DMS79 (cell line): ENCODE measurements around the gene SNRPA.
"Not testable (repeated sequence)": the region's sequence is repeated elsewhere in the genome, so short reads cannot be mapped to it uniquely, and the experiment has no call there.

Experiments
- DNase-seq: peaks from one replicate; lab custom pipeline; 2025; lab: John Stamatoyannopoulos, UW

SNRPA gene

DNA sequence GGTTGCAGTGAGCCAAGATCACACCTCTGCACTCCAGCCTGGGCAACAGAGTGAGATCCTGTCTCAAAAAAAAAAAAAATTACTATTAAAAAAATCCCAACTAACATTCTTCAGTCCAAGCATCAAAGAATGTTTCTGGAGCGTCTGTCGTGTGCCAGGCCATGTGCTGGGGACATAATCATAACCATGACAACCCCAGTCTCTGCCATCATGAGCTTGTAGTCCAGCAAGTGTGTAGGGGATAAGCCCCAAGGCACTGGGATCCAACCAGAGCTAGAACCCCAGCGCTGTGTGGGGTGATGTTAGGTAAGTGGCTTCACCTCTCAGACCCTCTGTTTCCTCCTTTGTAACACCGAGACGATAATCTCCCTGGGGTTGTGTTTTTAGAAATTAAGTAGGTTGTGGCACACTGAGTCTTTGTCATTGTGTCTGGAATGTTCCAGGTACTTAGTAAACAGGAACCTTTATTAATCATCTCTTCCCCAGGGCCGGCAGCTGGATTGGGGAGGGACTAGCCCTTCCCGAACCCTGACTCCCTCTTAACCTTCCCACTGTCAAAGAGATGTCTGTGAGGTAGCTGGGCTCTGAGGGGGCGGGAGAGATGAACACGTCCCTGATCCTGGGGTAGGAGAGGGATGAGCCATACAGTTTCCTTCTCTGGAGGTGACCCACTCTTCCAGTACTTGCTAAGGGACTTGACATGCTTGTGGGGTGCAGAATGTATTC, 28.9 kb upstream of the SNRPA start:
- no peak for DNase-seq

GRCh38 chr19:40723661-40724254, 27.2 kb upstream of the SNRPA start:
- no peak for DNase-seq

GRCh38 chr19:40724315-40724714, 26.7 kb upstream of the SNRPA start:
- no peak for DNase-seq

DNA sequence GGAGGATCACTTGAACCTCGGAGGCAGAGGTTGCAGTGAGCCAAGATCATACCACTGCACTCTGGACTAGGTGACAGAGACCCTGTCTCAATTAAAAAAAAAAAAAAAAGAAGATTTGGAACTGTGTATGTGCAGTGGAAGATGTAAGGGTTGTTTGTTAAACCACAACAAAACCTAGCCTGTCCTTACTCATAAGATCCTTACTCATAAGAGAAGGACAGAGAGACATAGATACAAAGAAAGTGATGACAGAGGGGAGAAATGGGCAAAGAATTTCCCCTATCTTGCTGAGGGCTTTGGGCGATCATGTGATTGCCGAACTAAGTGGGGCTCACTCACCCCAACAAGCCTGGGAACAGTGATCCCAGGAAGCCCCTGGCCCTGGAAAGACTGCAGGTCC, 26.1 kb upstream of the SNRPA start:
- no peak for DNase-seq

DNA sequence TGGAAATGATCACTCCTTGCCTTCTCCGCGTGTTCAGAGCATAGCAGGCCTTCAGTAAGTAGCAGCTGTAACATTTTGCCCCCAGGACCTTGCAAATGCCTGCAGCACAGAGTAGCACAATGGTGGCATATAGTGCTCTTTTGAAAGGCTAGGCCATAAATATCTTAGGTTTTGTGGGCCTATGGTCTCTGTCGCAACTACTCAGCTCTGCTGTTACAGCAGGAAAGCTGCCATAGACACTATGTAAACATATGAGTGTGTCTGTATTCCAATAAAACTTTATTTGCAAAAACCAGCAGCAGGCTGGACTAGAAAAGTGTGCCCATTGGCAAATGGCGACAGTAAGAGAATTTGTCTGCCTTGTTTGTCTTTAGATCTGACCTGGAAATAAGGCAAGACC, 24.7 kb upstream of the SNRPA start:
- DNase-seq: no peak

- DNase-seq: not testable (repeated sequence)
Observed at GRCh38 chr19:40730065-40730464, 20.9 kb upstream of the SNRPA start.

DNA sequence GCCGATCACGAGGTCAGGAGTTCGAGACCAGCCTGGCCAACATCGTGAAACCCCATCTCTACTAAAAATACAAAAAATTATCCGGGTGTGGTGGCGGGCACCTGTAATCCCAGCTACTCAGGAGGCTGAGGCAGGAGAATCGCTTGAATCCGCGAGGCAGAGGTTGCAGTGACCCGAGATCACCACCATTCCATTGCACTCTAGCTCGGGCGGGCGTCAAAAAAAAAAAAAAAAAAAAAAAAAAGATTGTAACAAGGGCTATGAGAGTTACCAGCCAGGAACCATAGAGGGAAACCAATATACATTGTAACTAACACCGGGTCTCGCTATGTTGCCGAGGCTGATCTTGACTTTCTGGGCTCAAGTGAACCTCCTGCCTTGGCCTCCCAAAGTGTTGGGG, 18.7 kb upstream of the SNRPA start:
- DNase-seq: not testable (repeated sequence)

DNA sequence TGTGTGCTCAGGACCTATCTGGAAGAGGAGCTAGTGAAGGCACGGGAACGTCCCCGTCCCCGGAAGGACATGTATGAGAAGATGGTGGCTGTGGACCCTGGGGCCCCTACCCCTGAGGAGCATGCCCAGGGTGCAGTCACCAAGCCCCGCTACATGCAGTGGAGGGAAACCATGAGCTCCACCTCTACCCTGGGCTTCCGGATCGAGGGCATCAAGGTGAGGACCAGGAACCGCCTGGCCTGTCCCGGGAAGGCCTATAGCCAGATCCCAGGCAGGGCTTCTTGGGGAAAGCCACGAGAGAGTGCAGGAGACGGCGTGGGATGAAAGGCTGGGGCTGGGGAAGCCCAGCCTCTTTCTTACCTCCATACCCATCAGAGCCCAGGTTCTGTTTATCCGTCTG, 17.9 kb upstream of the SNRPA start:
- DNase-seq: no peak

- DNase-seq: no peak
Observed at GRCh38 chr19:40735013-40735771, 15.8 kb upstream of the SNRPA start.

- DNase-seq: no peak
Observed at GRCh38 chr19:40736661-40737060, 14.3 kb upstream of the SNRPA start.

DNA sequence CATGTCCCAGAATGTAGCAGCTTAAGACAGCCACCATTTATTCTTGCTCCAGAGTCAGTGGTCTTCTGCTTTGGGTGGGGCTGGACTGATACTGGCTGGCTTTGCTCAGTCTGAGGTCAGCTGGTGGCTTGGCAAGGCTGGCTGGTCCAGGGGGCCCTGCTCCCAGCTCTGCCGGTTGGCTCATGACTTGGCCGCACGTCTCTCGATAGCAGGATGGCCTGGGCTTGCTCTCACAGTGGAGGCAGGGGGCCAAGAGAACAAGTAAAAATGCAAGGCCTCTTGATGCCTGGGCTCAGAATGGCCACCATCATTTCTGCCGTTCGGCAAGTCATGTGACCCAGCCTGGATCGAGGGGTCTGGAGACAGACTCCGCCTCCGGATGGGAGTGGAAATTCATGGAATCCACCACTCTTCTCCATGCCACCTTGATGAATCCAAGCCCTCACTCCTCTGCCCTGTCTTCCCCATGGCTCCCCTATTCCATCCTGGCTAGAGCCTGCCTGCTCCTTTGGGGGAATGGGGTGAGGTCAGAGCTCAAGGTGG, 13.8 kb upstream of the SNRPA start:
- DNase-seq: no peak

DNA sequence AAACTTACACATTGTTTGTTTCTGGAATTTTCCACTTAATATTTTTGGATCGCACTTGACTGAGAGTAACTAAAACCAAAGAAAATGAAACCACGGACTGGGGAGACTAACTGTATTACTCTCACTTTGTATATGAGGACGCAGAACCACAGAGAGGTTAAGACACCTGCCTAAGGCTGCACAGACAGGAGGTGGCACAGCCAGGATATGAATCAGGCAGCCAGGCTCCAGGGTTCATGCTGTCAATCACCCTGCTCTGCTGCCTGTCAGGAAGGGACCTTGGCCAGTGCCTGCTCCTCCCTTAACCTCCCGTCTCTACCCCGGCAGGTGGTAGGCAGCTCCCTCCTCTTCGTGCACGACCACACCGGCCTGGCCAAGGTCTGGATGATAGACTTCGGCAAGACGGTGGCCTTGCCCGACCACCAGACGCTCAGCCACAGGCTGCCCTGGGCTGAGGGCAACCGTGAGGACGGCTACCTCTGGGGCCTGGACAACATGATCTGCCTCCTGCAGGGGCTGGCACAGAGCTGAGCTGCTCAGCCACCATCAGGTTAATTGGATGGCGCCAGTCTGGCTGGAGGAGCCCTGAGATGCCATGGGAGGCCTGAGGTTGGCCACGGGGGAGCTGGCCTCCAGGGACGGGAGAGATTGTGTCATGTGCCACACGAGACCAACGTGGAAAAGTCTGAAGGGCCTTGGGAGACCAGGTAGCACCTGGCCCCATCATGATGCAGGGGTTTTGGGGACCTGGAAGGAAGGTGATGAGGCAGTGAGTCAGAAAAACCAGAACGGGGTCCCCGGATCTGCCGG, 11.8 kb upstream of the SNRPA start:
- DNase-seq: no peak

DNA sequence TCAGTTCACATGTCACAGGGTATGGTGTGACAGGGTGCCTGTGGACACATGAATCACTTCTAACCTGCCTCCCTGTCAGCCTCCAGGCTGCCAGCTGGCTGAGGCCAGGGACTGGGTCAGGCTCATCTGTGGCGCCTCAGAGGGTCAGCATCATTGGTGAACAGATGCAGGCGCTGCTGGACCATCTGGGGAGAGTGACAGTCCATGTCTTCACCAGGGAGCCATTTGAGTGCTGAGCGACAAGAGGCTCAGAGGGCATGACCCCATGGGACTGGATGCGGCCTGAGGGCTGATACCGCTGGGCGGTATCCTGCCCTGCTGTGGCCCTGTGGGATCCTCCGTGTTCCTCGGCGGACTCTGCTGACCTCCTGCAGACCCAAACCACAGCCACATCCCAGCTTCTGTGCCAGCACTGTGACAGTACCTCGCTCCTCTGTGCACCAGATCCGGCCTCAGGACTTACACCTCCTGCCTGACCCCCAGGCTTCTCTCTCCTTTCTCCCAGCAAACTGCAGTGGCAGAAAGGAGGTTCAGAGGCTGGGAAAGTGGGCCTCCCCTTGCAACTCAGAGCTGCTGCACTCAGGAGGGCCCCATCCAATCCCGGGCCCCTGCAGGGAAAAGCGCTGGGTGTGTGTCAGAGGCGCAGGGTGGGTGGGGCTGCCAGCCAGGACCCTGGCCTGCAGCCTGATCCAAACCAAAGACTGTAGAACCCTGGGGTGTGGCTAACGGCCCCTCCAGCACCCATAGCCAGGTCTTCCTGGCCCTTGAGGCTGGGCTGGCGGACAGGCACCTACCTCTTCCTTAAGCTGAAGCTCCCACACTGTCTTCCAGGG, 10.9 kb upstream of the SNRPA start:
- no peak for DNase-seq

DNA sequence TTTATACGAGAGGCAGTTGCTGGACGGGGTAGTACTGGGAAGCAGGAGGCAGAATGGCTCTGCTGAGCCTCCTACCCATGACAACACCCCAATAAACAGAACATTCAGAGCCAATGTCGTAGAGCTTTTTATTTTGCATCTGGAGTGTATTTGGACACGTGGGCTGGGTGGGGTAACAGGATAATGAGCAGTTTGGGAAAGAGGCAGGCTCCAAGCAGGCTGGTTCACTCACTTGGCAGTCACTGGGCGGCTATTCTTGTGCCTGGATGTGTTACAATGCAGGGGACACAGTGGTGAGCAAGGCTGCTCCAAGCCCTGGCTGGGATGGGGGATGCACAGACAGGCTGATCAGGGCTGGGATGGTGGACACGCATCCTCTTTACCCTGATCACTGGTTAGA, 10.3 kb upstream of the SNRPA start:
- no peak for DNase-seq

- no peak for DNase-seq
Observed at GRCh38 chr19:40741527-40742390, 9.2 kb upstream of the SNRPA start.

DNA sequence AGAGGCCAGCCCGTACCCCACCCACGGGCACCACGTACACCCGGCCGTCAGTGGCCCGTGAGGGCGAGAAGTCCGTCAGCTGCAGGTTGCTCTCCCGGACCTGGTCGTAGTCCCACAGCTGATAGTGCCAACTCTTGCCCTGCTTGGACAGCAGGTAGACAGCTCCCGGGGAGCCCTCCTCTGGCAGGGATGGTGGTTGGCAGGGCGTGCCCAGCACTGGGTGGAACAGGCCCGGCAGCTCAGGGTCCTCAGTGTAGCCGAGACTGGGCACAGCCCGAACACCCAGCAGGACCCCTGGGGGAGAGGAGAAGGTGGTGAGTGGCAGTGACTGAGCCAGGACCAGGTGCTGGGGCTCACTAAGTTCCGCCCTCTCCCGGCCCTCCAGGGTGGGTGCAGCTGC, 8.5 kb upstream of the SNRPA start:
- no peak for DNase-seq

DNA sequence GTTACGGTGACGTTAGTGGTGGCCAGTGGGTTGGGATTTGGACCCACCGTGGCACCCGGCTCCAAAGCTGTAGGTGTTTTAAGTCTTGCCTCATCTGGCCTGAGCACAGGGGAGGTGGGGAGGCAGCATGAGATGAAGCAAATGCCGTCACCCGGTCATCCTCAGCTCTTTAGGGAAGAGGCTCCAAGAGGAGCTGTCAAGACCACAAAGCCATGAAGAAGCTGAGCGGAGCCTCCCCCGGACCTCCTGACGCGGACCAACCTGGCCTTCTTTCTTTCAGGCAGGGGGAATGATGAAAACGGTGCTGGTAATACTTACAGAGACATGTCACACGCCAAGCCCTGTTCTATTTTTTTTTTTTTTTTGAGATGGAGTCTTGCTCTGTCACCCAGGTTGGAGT, 8.1 kb upstream of the SNRPA start:
- no peak for DNase-seq

DNA sequence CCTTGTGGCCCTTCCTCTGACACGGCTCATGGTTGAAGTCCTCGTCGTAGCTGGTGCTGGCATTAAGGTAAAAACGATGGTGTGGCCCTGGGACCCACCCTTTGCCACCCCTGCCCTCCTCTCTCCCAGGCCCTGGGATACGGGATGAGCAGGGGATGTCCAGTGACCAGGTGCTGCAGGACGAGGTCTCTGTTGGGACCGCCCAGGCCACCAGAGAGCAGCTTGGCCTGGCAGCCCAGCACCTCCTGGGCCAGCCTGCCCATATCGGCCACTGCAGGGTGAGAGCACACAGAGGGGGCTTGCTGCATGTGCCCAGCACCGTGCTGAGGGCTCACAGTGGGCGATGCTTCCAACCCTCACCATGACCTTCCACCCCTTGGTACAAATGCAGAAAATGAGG, 7.1 kb upstream of the SNRPA start:
- no peak for DNase-seq

DNA sequence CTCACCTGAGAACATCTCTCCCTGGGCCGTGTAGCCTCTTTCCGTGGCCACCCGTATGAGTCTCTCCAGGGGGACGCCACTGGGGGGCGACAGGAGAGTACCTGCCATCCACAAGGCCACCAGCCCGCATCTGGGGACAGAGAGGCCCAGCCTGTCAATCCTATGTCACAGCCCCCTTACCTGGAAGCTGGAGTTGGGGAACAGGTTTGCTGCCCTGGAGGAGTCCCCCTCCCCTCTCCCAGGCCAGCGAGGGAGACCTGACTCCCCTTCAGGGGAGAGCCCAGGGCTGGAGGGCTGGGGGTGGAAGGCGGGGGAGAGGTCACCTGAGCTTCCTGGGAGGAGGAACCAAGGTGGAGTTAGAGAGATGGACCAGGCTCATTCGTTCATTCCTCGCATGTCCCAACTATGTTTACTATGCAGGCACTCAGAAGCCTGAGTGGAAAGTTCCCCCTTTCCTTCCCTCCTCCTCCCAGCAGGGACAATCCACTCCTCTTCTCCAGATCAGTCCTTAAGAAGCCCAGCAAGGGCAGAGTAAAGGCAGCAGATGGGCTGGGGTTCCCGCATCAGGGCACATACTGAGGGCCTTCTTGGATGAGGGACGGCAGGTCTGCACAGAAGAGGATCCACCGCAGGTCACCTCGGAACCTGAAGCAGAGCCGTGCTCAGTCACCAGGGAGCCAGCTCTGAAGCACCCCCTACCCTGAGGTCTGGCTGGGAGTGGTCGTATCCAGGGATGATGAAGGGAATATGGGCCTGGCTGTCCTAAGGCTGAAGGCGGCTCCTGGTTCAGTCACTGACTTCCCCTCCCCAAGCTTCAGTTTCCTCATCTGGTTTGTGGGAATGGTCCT, 6.2 kb upstream of the SNRPA start:
- no peak for DNase-seq
